ENCODE data around the gene ZNF611. TPM values are rescaled to one million over a fixed set of nuclear protein-coding genes. Genes with fewer than 3 reads are reported as not detected.

Gene ZNF611
- total RNA-seq, 2 donors from 2014 or later, result 21.1 to 25.8 TPM

GRCh38 chr19:52660981-52661380, 73.9 kb downstream of the ZNF611 start:
- Mint-ChIP-seq H3K27me3 (no peaks in the 10 kb centered on the region), H3K27ac (no peak overlapping the region), H3K4me1 (peaks cover 4% of the 10 kb centered on the region), H3K36me3 (ENCODE audit: low read depth) (peaks cover 11% of the 10 kb centered on the region), H3K4me3 (no peak overlapping the region)
- H3K9me3 ChIP-seq (ENCODE audit: control insufficient read depth, low read length, poor library complexity, severe bottlenecking), result no peaks in the 10 kb centered on the region
- no peak for ATAC-seq
- no peak for DNase-seq

- Mint-ChIP-seq H3K4me1 (peaks cover 2% of the 10 kb centered on the region), H3K4me3 (no peak overlapping the region), H3K36me3 (ENCODE audit: low read depth) (peaks cover 9% of the 10 kb centered on the region), H3K27me3 (no peaks in the 10 kb centered on the region), H3K27ac (no peak overlapping the region)
- DNase-seq (no peak), ATAC-seq (no peak)
- no peaks in the 10 kb centered on the region for H3K9me3 ChIP-seq (ENCODE audit: control insufficient read depth, low read length, poor library complexity, severe bottlenecking)
These were observed 75.8 kb downstream of the ZNF611 start for GRCh38 chr19:52659013-52659412.

DNA sequence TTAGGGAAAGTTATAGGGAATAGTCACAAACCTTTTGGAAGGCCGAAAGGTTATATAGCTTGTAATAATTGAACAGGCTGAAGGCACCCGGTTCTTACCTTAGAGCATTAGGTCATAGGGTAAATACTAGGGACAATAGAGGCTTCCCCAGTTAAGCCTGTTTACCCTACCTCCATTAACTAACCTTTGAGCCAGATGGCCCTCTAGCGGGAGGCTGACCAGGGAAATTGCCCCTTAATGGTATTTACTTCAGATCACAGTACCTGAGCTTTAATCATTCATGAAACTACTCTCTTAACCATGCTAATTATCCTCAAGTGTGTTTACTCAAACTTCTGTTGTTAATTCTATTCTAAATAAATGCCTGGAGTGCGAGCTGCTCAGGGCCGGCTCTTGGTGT, 76.2 kb downstream of the ZNF611 start:
- Mint-ChIP-seq H3K27ac (no peak overlapping the region), H3K4me1 (peaks cover 2% of the 10 kb centered on the region), H3K4me3 (no peak overlapping the region), H3K36me3 (ENCODE audit: low read depth) (peaks cover 9% of the 10 kb centered on the region), H3K27me3 (no peaks in the 10 kb centered on the region)
- H3K9me3 ChIP-seq (ENCODE audit: control insufficient read depth, low read length, poor library complexity, severe bottlenecking), result no peaks in the 10 kb centered on the region
- ATAC-seq, result no peak
- no peak for DNase-seq

DNA sequence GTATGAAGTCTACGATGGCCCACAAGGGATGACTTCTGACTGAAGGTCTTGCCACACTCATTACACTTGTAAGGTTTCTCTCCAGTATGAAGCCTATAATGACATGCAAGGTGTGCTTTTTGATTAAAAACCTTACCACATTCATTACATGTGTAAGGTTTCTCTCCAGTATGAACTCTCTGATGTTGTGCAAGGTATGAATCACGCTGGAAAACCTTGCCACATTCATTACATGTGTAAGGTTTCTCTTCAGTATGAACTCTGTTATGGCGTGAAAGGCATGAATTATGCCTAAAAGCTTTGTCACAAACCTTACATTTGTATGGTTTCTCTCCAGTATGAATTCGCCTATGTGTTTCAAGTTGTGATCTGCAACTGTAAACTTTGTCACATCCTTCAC, 81.7 kb downstream of the ZNF611 start:
- Mint-ChIP-seq H3K27me3 (no peaks in the 10 kb centered on the region), H3K36me3 (ENCODE audit: low read depth) (peaks cover 5% of the 10 kb centered on the region), H3K4me1 (no peaks in the 10 kb centered on the region), H3K27ac (no peak overlapping the region), H3K4me3 (no peak overlapping the region)
- DNase-seq, result no peak
- ATAC-seq, result no peak
- peaks cover 8% of the 10 kb centered on the region for H3K9me3 ChIP-seq (ENCODE audit: control insufficient read depth, low read length, poor library complexity, severe bottlenecking)

Other genes starting within 250 kb of the ZNF611 start
- gene ZNF808, start 207.4 kb downstream of the ZNF611 start, total RNA-seq, result 10 to 100 TPM; 17.3 to 20.1 TPM
- 10 to 100 TPM; 14.9 to 19.0 TPM for gene ZNF701, start 164.8 kb downstream of the ZNF611 start, total RNA-seq
- gene ZNF83, start 96.7 kb downstream of the ZNF611 start, total RNA-seq, result 10 to 100 TPM; 56.1 to 61.1 TPM
- gene ZNF600, start 51.7 kb upstream of the ZNF611 start, total RNA-seq, result 10 to 100 TPM in 1 of 2 donors, 1 to 10 TPM in 1; 5.7 to 17.9 TPM
- 10 to 100 TPM; 10.2 to 11.6 TPM for gene ZNF28, start 86.6 kb upstream of the ZNF611 start, total RNA-seq
- gene ZNF468, start 122.6 kb upstream of the ZNF611 start, total RNA-seq, result 10 to 100 TPM; 10.5 to 12.2 TPM
- gene ZNF320, start 162.6 kb upstream of the ZNF611 start, total RNA-seq, result 1 to 10 TPM; 4.0 to 5.1 TPM
- 1 to 10 TPM; 3.7 to 4.4 TPM for gene ZNF888, start 188.4 kb upstream of the ZNF611 start, total RNA-seq
- gene ZNF816, start 227.8 kb upstream of the ZNF611 start, total RNA-seq, result 1 to 10 TPM; 3.5 to 4.8 TPM

All from T-helper 17 cell (primary cell).